HG02623 (cell line): ENCODE results near the gene MTMR10.

Experiments used
- ATAC-seq: cut with Tn5 transposase; IDR thresholded peaks from one replicate; pipeline ENCODE4 v1.9.1; 2021; ENCODE audit warnings: moderate library complexity; ENCODE audit not compliant: unreplicated experiment

The MTMR10 gene

DNA sequence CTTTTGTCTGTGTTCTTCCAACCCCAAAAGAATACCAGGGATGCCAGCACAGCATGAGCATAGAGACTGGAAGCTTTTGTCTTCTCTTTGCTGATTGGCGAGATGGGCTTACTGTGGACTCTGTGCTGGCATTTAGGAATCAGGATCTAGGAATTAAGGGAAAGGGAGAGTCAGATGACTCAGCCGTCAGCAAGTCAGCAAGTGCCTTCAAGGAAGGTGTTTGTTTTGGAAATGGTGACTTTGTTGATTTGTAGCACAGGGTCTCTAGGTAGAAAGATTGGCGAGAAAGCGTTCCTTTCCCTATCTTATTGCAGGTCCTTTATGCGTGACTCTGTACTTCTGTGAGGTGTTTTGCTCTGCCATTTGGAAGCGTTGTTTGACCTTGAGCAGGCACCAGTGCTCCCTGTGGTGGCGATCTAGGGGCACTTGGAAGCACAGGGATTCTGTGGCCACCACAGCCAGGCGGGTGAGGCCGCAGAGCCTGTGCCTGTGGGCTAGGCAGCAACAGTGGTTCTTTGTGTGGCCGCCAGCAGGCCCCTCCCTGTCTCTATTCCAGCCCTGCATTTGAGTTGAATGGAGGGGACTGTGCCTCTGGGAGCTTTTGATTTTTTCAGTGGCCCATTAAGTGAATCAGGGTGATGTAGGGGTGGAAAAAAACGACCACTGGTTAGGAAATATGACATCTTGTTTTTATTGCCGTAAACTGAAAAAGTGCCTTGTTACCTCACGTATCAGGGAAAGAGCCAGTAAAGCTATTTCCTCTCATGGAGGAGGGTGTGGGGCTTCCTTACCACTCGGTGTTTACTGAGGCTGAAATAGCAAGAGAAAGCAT is 68.7 kb downstream of the MTMR10 start:
- no peak for ATAC-seq

DNA sequence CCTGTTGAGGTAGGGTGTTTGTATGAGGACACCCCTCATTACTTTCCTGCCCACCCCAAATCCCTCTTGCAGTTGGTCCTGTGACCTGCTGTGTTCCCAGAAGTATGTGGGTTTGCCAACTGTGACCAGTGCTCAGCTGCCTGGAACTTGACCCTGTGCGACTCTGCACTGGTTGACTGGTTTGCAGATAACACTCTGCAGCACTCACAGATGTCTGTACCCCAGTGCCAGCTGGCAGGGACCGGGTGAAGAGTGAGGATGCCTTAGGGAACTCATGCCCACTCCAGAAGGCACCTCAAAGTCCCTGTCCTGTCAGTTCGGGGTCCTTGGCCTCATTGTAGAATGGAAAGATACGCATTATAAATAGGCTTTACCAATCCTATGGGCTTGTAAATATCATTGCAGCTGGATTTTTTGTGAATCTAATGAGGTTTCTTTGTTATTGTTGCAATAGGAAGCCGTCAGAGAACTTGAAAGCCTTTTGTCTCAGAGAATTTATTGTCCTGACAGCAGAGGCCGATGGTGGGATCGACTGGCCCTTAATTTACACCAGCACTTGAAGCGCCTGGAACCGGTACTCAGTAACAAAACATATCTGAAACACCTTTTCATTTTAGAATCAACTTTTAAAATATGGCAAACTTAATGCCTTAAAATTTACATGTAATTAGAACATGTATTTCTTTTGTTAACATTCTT is 69.5 kb downstream of the MTMR10 start:
- no peak for ATAC-seq

DNA sequence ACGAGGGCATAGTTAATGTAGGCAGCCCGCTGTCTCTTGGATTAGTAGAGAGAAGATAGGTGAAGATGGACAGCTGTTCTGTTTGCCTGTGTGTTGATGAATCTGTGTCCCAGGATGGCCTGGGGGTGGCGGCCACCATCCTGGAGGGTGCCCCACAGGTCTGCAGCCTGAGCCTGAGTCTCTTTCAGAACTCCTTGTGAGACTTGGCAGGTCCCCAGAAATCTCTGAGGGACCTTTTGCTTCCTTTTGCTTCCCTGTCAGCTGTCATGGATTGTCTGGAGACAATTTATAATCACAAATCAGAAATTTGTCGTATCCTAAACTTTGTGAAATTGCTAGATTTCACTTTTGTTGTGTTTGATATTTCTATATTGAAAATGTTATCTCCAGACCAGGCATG is 70.3 kb downstream of the MTMR10 start:
- ATAC-seq, result no peak

DNA sequence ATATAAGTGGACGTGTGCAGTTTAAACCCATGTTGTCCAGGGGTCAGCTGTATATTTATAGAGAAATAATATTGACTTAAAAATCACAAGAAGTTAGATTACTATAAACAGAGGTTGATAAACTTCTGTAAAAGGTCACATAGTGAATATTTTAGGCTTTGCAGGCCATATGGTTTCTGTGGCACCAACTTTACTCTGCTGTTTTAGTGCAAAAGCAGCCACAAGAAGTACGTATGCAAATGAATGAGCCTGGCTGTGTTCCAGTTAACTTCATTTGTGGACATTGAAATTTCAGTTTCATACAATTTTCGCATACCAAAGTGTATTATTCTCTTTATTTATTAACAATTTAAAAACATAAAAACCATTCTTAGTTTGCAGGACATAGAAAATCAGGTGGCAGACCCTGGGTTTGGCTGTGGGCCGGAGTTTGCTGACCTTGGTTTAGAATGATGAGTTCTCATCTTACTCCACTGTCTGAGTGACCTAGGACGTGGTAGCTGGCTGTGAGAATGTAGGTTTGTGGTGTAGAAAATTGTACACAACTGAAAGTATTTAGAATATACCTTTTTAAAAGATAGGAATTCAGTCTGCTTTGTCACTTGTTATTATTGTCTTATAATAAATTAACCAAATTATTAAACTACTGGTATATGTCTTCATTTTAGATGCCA is 71.4 kb downstream of the MTMR10 start:
- ATAC-seq, result no peak

DNA sequence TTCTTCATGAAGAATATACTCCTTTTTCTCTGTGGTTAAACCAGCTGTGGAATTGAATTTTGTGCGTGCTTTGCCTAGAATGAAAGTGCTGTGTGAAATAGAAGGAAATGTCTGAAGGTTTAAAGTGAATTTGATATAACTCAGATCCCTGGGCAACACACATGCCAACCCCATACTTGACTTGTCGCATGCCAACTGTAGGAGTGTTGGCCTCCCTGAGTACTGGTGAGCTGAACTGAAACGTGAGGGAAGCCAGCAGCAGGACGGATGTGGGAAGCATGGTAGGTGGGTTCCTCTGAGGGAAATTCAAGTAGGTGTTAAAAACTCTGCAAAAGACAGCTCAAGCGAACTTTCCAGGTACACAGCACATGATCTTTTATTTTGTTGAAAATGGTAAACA is 73.1 kb downstream of the MTMR10 start:
- ATAC-seq, result no peak

DNA sequence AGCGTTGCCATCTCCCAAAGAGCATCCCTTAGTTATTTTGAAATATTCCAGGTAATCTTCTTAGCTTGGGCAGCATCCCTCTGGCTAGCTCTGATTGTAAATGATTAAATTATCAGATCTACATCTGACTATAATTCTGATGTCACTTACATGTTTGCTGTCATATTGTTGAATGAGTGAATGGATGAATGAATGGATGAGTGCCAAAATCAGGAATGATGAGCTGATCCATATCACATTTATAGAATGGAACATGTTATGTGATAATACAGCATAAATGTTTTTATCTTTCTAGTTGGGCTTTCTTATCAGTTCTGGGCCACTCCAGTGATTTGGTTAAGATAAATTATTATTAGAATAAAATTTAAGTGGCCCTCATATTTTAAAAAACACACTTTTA is 73.8 kb downstream of the MTMR10 start:
- ATAC-seq, result no peak

DNA sequence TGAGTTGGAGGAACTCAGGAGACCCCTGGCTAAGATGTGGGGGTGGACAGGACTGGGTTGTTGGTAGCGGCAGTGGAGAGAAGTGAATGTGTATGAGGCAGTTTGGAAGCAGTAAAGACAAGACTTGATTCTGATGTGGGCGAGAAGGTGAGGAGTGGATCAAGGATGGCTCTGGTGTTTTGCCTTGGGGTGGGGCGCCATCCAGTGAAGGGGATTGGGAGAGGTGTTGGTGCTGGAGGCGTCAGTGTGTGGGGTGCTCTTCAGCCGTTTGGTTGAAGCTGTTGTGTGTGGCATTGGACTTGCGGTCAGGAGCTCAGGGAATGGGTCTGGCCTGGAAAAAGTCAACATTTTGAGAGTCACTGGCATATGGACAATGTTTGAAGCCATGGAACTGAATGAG is 74.4 kb downstream of the MTMR10 start:
- ATAC-seq, result no peak

DNA sequence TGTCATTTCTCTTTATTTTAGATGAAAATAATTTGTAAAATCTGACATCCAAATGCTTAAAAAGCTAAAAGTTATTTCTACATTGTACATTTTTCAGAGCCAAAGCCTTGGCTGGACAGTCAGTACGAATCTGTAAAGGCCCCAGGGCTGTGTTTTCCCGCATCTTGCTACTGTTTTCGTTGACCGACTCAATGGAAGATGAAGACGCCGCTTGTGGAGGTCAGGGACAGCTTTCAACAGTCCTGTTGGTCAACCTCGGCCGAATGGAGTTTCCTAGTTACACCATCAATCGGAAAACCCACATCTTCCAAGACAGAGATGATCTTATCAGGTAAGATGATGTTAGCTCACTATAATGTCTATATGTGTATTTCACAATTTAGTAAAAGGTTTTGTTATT is 77.7 kb downstream of the MTMR10 start:
- ATAC-seq, result no peak

DNA sequence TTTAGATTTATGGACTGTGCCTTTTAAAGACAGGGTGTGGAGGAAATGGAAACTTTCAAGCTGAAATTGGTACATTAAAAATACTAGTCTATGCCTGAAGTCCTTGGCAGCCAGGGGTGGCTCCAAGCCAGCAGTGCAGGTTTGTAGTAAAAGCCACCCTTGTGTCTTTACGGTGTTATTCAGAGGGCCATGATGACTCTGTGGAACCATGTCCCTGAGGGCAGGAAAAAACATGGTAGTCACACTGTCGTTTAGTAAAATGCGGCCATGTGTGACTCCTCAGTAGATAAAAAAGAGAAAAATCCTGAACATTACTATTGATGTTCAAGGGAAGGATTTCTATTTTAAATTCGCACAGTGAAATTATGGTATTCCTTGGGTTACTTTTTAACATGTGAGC is 85.1 kb downstream of the MTMR10 start:
- no peak for ATAC-seq

DNA sequence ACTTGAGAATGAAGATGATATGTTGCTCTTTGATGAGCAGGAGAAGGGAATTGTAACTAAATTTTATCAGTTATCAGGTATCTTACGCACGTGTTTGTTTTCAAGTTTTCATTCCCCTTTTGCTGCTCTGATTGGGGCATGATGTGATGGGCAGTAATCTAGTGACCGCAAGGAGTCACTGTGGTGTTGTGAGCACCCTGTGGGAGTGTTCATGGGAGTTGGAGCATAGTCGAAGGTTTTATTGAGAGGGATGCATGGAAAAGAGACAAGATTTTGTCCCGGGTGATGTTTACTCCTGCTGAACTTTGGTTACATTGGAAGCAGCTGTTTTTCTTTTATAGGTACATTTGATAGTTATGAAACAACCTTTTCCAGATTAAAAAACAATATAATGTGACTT is 85.6 kb downstream of the MTMR10 start:
- ATAC-seq, result no peak

DNA sequence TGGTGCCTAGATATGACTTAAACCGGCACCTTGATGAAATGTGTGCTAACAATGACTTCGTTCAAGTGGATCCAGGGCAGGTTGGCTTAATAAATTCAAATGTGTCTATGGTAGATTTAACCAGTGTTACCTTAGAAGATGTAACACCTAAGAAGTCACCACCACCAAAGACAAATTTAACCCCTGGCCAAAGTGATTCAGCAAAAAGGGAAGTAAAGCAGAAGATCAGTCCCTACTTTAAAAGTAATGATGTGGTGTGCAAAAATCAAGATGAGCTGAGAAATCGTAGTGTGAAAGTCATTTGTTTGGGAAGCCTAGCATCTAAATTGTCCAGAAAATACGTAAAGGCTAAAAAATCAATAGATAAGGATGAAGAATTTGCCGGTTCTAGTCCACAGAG is 86.6 kb downstream of the MTMR10 start:
- ATAC-seq, result no peak

DNA sequence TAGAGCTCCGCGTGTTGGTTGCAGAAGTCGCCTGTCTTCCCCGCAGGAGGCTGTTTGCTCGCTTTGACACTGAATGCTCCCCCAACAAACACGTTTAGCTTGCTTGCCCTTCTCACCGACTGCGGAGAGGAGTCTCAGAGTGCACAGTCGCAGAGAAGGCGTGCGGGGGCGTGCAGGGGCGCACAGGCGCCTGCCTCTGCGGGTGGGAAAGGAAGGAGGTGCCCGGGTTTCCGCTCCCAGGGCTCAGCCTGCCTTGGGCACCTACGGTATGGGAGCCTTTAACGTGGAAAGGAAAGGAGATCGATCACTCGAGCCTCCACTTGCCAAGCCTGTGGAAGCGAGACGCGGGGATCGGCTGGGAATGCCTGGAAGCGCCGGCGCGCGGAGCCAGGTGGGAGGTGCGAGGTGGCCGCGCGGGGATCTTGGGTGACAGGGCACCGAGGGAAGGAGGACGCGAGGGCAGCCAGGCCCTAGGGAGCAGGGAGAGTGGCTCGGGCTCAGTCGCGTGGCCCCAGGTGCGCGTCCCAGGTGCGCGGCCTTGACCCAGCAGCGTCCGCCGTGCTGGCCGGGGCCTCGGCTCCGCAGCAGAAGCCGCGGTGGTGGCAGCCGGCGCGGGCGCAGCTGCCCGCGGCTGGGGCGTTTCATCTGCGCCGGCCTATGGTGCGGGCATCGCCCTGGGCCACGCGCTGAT is 87.8 kb downstream of the MTMR10 start, which contains the start of gene FAN1:
Gene FAN1, plus strand, starts transcription at position 419 of the 691 bp plus-strand sequence. CDS start 749 bp downstream, outside the sequence.
- peak; percentile 92 for ATAC-seq

DNA sequence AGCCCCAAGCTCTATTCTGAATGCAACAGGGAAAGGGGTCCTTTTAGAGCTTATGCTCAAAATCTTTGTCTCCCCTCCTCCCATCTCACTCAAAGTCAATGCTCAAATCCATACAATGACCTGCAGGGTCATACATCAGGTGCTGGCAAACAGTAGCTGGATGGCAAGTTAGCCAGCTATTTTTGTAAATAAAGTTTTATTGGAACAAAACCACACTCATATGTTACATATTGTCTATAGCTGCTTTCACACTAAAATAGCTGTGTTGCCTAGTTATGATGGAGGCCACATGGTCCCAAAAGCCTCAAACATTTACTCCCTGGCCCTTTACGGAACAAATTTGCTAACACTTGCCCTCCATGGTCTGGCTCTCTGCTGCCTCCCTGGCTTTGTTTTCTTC is 89.5 kb downstream of the MTMR10 start:
- no peak for ATAC-seq

DNA sequence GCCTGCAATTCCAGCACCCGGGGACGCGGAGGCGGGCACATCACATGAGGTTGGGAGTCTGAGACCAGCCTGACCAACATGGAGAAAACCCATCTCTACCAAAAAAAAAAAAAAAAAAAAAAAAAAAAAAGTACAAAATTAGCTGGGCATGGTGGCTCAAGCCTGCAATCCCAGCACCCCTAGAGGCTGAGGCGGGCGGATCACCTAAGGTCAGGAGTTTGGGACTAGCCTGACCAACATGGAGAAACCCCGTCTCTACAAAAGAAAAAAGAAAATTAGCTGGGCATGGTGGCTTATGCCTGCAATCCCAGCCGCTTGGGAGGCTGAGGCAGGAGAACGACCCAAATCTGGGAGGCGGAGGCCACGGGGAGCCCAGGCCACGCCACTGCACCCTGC is 95.2 kb downstream of the MTMR10 start:
- ATAC-seq, result no peak

DNA sequence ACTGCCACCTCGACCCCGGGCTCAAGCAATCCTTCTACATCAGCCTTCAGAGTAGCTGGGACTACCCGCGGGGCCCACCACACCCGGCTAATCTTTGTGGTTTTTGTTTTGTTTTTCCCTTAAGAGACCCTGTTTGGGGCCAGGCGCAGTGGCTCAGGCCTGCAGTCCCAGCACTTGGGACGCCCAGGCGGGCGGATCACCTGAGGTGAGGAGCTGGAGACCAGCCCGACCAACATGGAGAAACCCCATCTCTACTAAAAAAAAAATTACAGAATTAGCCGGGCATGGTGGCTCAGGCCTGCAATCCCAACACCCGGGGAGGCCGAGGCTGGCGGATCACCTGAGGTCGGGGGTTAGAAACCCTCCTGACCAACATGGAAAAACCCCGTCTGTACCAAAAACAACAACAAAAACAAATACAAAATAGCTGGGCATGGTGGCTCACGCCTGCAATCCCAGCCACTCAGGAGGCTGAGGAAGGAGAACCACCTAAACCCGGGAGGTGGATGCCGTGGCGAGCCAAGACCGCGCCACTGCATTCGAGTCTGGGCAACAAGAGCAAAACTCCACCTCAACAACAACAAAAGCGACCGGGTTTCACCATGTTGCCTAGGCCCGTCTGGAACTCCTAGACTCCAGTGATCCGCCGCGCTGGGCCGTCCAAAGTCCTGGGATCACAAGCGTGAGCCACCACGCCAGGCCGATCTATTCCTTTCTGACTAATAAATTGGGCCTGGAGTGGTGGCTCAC is 95.8 kb downstream of the MTMR10 start:
- ATAC-seq, result no peak

DNA sequence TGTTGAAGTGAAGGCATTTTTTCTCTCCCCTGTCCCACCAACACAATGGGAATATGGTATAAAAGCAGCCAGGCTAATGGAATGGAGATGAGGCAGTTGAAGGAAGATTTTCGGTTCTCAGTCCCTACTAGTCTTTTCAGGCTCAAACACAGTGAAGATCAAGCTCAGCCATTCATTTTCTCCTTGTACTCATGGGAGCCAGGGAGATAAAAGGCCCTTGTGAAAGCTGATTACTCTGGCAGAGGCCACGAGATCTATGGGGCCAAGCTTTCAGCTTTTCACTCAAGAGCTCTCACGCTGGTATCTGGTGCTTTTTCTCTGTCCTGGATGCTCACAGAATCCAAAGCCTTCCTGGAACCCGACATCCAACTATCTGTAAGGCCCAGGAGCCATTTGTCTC is 102.2 kb downstream of the MTMR10 start:
- ATAC-seq, result no peak
